GM23338 (cell line): ENCODE data around the gene CYRIA.

Source experiments
- CREB1 ChIP-seq: fragments of 250-450 bp; sonication (Bioruptor Pico); IDR thresholded peaks from 2 replicates; pipeline ENCODE4 v1.5.0; 2020; ENCODE audit warnings: low read depth, mild to moderate bottlenecking, moderate library complexity
- EZH2 ChIP-seq: fragments of 200-600 bp; sonication (generic); IDR thresholded peaks from one replicate; pipeline ENCODE4 v1.8.0; 2017; ENCODE audit warnings: antibody characterized with exemption, mild to moderate bottlenecking, low read depth; ENCODE audit not compliant: unreplicated experiment
- EZH2phosphoT487 ChIP-seq: fragments of 200-600 bp; sonication (generic); IDR thresholded peaks from one replicate; pipeline ENCODE4 v1.8.1; 2018; ENCODE audit warnings: antibody characterized with exemption; ENCODE audit not compliant: unreplicated experiment
- JUNB ChIP-seq: IDR thresholded peaks from one replicate; pipeline ENCODE4 v1.6.1; 2016; ENCODE audit warnings: antibody characterized with exemption; ENCODE audit not compliant: unreplicated experiment
- NANOG ChIP-seq: IDR thresholded peaks from 2 replicates; pipeline ENCODE4 v1.6.1; 2016; ENCODE audit warnings: antibody characterized with exemption, borderline replicate concordance
- POLR2AphosphoS5 ChIP-seq: IDR thresholded peaks from 2 replicates; pipeline ENCODE4 v1.6.1; 2016; ENCODE audit warnings: antibody characterized with exemption, low read depth
- STAT1 ChIP-seq: IDR thresholded peaks from one replicate; pipeline ENCODE4 v1.6.1; 2016; ENCODE audit warnings: antibody characterized with exemption; ENCODE audit not compliant: unreplicated experiment
- ZNF331 ChIP-seq: fragments of 250-450 bp; sonication (Bioruptor Pico); IDR thresholded peaks from 2 replicates; pipeline ENCODE4 v1.5.0; 2020; ENCODE audit warnings: low read depth, mild to moderate bottlenecking, moderate library complexity
- TF ChIP-seq, protein P1 (sequence below), 2 experiments: fragments of 200-600 bp in 1 of 2; sonication (generic) in 1 of 2; conservative IDR thresholded peaks; 2 replicates each; pipeline versions ENCODE4 v1.5.1 to v1.6.1; 2016 to 2017; ENCODE audit warnings: antibody characterized with exemption in 2 of 2, low read depth in 2 of 2, mild to moderate bottlenecking in 2 of 2, moderate library complexity in 1 of 2
- TF ChIP-seq, protein P2 (sequence below): IDR thresholded peaks from one replicate; pipeline ENCODE4 v1.6.1; 2018; ENCODE audit warnings: antibody characterized with exemption; ENCODE audit not compliant: unreplicated experiment
- TF ChIP-seq, protein P3 (sequence below): fragments of 250-450 bp; sonication (Bioruptor Pico); IDR thresholded peaks from 2 replicates; pipeline ENCODE4 v1.5.0; 2020; ENCODE audit warnings: mild to moderate bottlenecking, moderate library complexity

DNA sequence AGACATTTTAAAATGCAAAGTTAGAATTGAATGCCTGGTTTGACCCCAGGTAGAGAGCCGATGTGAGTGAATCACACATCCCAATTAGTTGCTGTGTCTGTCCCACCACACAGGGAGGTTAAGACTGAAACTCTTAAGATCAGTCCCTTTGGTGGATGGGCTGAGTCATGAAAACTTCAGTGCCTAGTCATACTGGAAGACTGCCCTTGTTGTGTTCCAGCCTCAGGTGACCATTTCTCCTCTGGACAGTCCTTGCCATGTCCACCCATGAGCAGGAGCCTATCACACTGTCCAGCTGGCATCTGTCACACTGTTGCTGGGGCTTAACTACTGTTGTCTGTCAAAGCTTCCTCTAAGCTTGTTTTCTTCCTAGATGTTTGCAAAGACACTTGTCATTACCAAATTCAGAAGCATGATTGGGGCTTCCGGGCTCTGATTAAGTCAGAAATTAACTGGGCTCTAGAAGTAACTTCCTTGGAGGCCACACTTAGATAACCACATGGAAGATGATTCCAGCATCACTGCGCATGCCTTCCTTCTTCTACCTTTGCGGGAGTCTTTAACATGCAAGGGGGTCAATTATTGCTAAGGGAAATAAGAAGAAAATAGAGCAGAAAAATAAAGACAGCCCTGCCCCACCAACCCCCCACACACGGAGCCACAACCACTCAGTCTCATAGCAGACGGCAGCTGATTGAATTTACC lies 21.3 kb downstream of the CYRIA start:
- TF ChIP-seq, protein P1, sequence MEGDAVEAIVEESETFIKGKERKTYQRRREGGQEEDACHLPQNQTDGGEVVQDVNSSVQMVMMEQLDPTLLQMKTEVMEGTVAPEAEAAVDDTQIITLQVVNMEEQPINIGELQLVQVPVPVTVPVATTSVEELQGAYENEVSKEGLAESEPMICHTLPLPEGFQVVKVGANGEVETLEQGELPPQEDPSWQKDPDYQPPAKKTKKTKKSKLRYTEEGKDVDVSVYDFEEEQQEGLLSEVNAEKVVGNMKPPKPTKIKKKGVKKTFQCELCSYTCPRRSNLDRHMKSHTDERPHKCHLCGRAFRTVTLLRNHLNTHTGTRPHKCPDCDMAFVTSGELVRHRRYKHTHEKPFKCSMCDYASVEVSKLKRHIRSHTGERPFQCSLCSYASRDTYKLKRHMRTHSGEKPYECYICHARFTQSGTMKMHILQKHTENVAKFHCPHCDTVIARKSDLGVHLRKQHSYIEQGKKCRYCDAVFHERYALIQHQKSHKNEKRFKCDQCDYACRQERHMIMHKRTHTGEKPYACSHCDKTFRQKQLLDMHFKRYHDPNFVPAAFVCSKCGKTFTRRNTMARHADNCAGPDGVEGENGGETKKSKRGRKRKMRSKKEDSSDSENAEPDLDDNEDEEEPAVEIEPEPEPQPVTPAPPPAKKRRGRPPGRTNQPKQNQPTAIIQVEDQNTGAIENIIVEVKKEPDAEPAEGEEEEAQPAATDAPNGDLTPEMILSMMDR (conservative IDR thresholded peaks at IDR 0.05; ENCODE audit: low read depth in 2 of 2) = no peak
- TF ChIP-seq, protein P2, sequence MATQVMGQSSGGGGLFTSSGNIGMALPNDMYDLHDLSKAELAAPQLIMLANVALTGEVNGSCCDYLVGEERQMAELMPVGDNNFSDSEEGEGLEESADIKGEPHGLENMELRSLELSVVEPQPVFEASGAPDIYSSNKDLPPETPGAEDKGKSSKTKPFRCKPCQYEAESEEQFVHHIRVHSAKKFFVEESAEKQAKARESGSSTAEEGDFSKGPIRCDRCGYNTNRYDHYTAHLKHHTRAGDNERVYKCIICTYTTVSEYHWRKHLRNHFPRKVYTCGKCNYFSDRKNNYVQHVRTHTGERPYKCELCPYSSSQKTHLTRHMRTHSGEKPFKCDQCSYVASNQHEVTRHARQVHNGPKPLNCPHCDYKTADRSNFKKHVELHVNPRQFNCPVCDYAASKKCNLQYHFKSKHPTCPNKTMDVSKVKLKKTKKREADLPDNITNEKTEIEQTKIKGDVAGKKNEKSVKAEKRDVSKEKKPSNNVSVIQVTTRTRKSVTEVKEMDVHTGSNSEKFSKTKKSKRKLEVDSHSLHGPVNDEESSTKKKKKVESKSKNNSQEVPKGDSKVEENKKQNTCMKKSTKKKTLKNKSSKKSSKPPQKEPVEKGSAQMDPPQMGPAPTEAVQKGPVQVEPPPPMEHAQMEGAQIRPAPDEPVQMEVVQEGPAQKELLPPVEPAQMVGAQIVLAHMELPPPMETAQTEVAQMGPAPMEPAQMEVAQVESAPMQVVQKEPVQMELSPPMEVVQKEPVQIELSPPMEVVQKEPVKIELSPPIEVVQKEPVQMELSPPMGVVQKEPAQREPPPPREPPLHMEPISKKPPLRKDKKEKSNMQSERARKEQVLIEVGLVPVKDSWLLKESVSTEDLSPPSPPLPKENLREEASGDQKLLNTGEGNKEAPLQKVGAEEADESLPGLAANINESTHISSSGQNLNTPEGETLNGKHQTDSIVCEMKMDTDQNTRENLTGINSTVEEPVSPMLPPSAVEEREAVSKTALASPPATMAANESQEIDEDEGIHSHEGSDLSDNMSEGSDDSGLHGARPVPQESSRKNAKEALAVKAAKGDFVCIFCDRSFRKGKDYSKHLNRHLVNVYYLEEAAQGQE = no peak
- no peak for TF ChIP-seq STAT1
- no peak for TF ChIP-seq POLR2AphosphoS5
- TF ChIP-seq EZH2 = no peak
- no peak for TF ChIP-seq CREB1 (CRISPR knock-in tag)
- no peak for TF ChIP-seq NANOG
- no peak for TF ChIP-seq EZH2phosphoT487
- TF ChIP-seq JUNB = no peak
- no peak for TF ChIP-seq ZNF331 (CRISPR knock-in tag)
- TF ChIP-seq, protein P3, sequence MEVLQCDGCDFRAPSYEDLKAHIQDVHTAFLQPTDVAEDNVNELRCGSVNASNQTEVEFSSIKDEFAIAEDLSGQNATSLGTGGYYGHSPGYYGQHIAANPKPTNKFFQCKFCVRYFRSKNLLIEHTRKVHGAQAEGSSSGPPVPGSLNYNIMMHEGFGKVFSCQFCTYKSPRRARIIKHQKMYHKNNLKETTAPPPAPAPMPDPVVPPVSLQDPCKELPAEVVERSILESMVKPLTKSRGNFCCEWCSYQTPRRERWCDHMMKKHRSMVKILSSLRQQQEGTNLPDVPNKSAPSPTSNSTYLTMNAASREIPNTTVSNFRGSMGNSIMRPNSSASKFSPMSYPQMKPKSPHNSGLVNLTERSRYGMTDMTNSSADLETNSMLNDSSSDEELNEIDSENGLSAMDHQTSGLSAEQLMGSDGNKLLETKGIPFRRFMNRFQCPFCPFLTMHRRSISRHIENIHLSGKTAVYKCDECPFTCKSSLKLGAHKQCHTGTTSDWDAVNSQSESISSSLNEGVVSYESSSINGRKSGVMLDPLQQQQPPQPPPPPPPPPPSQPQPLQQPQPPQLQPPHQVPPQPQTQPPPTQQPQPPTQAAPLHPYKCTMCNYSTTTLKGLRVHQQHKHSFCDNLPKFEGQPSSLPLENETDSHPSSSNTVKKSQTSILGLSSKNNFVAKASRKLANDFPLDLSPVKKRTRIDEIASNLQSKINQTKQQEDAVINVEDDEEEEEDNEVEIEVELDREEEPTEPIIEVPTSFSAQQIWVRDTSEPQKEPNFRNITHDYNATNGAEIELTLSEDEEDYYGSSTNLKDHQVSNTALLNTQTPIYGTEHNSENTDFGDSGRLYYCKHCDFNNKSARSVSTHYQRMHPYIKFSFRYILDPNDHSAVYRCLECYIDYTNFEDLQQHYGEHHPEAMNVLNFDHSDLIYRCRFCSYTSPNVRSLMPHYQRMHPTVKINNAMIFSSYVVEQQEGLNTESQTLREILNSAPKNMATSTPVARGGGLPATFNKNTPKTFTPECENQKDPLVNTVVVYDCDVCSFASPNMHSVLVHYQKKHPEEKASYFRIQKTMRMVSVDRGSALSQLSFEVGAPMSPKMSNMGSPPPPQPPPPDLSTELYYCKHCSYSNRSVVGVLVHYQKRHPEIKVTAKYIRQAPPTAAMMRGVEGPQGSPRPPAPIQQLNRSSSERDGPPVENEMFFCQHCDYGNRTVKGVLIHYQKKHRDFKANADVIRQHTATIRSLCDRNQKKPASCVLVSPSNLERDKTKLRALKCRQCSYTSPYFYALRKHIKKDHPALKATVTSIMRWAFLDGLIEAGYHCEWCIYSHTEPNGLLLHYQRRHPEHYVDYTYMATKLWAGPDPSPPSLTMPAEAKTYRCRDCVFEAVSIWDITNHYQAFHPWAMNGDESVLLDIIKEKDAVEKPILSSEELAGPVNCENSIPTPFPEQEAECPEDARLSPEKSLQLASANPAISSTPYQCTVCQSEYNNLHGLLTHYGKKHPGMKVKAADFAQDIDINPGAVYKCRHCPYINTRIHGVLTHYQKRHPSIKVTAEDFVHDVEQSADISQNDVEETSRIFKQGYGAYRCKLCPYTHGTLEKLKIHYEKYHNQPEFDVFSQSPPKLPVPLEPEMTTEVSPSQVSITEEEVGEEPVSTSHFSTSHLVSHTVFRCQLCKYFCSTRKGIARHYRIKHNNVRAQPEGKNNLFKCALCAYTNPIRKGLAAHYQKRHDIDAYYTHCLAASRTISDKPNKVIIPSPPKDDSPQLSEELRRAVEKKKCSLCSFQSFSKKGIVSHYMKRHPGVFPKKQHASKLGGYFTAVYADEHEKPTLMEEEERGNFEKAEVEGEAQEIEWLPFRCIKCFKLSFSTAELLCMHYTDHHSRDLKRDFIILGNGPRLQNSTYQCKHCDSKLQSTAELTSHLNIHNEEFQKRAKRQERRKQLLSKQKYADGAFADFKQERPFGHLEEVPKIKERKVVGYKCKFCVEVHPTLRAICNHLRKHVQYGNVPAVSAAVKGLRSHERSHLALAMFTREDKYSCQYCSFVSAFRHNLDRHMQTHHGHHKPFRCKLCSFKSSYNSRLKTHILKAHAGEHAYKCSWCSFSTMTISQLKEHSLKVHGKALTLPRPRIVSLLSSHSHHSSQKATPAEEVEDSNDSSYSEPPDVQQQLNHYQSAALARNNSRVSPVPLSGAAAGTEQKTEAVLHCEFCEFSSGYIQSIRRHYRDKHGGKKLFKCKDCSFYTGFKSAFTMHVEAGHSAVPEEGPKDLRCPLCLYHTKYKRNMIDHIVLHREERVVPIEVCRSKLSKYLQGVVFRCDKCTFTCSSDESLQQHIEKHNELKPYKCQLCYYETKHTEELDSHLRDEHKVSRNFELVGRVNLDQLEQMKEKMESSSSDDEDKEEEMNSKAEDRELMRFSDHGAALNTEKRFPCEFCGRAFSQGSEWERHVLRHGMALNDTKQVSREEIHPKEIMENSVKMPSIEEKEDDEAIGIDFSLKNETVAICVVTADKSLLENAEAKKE (CRISPR knock-in tag) = no peak
